HCT116 (cell line): ENCODE measurements around the gene TMEM164. TPM values are rescaled to one million over a fixed set of nuclear protein-coding genes. Genes with fewer than 3 reads are reported as not detected.

Source experiments
- ATAC-seq: fragments of 200-7000 bp; cut with Tn5 transposase; 2 replicates; pipeline ENCODE4 v1.9.1; 2020; ENCODE audit warnings: mild to moderate bottlenecking, moderate library complexity
- BruUV-seq: library from RNA; stranded (reverse); fragments of 400-500 nt; replicated peaks from 2 replicates; lab custom pipeline; 2021; lab: Mats Ljungman, UMichigan
- CTCF ChIA-PET: fragments of 300-600 bp; sonication (Branson Sonifier 250); formaldehyde crosslinking; loops from one replicate; lab custom pipeline; 2021; ENCODE audit warnings: antibody characterized with exemption; lab: Charles Lee
- POLR2A ChIA-PET: fragments of 300-600, 350-600 bp; sonication (Branson Sonifier 250); formaldehyde crosslinking; loops from one replicate; lab custom pipeline; 2021; ENCODE audit warnings: antibody characterized with exemption; lab: Charles Lee
- RAD21 ChIA-PET, 2 experiments: fragments of 300-600 bp; sonication (Branson Sonifier 250); formaldehyde crosslinking; loops; one replicate each; lab custom pipeline; 2023; ENCODE audit warnings: low total read pairs in 2 of 2; ENCODE audit not compliant: uncharacterized antibody in 2 of 2, unreplicated experiment in 2 of 2, low non-redundant PET in 1 of 2; lab: Charles Lee
- DNase-seq: peaks from one replicate; pipeline ENCODE4 v3.0.0-alpha.2; 2010; ENCODE audit warnings: low read depth, low spot score
- H2AFZ ChIP-seq: fragments of 200-600 bp; shearing (Covaris generic), sonication (generic); 2 replicates; pipeline ENCODE4 v1.6.1; 2017; ENCODE audit warnings: low read depth, mixed run types, mixed read lengths, antibody characterized with exemption, low read length; ENCODE audit not compliant: poor library complexity, severe bottlenecking
- H3K27ac ChIP-seq: 2 replicates; pipeline ENCODE4 v1.5.1; 2012; ENCODE audit warnings: low read depth, low read length
- H3K27me3 ChIP-seq: fragments of 200-600 bp; sonication (generic); 2 replicates; pipeline ENCODE4 v1.6.1; 2016; ENCODE audit warnings: mixed run types, low read length, mixed read lengths; ENCODE audit not compliant: insufficient read depth
- H3K36me3 ChIP-seq, 2 experiments: fragments of 200-500 bp in 1 of 2; fragments of 200-600 bp in 1 of 2; sonication (Bioruptor generic) in 1 of 2; sonication (generic) in 1 of 2; 2 replicates each; pipeline versions ENCODE4 v1.5.1 to v1.6.1; 2014 to 2016; ENCODE audit warnings: low read length in 2 of 2, inconsistent platforms in 1 of 2, mixed read lengths in 1 of 2, mixed run types in 1 of 2; ENCODE audit not compliant: insufficient read depth in 2 of 2, control insufficient read depth in 1 of 2
- H3K4me1 ChIP-seq, 2 experiments: fragments of 200-600 bp in 1 of 2; sonication (generic) in 1 of 2; 2 replicates each; pipeline versions ENCODE4 v1.5.1 to v1.6.1; 2012 to 2017; ENCODE audit warnings: low read length in 2 of 2, inconsistent platforms in 1 of 2, mild to moderate bottlenecking in 1 of 2, mixed read lengths in 1 of 2, mixed run types in 1 of 2, moderate library complexity in 1 of 2; ENCODE audit not compliant: insufficient read depth in 2 of 2, control insufficient read depth in 1 of 2
- H3K4me2 ChIP-seq: fragments of 200-600 bp; sonication (generic); 2 replicates; pipeline ENCODE4 v1.6.1; 2017; ENCODE audit warnings: mixed run types, low read length, mixed read lengths
- H3K4me3 ChIP-seq, 2 experiments: fragments of 200-600 bp in 1 of 2; sonication (generic) in 1 of 2; replicated peaks in 1 of 2; 2 replicates each; pipeline ENCODE4 v1.5.1; 2011 to 2016; ENCODE audit warnings: low read length in 2 of 2, control low read depth in 1 of 2, low read depth in 1 of 2, mild to moderate bottlenecking in 1 of 2, mixed read lengths in 1 of 2, mixed run types in 1 of 2
- H3K79me2 ChIP-seq: fragments of 200-600 bp; sonication (generic); 2 replicates; pipeline ENCODE4 v1.6.1; 2017; ENCODE audit warnings: mild to moderate bottlenecking, mixed run types, low read length, moderate library complexity, mixed read lengths; ENCODE audit not compliant: insufficient read depth
- H3K9ac ChIP-seq: fragments of 200-600 bp; sonication (generic); 2 replicates; pipeline ENCODE4 v1.6.1; 2016; ENCODE audit warnings: low read length, mixed read lengths
- H3K9me2 ChIP-seq: fragments of 200-600 bp; sonication (generic), shearing (Covaris generic); 2 replicates; pipeline ENCODE4 v1.6.1; 2017; ENCODE audit warnings: mixed run types, mild to moderate bottlenecking, moderate library complexity; ENCODE audit not compliant: insufficient read depth
- H3K9me3 ChIP-seq, 2 experiments: fragments of 200-500 bp in 1 of 2; fragments of 200-600 bp in 1 of 2; sonication (Bioruptor generic) in 1 of 2; sonication (generic) in 1 of 2; 2 replicates each; pipeline ENCODE4 v1.6.1; 2014 to 2017; ENCODE audit warnings: low read length in 2 of 2, mixed read lengths in 2 of 2, inconsistent platforms in 1 of 2, low read depth in 1 of 2, mild to moderate bottlenecking in 1 of 2, mixed run types in 1 of 2, moderate library complexity in 1 of 2; ENCODE audit not compliant: control insufficient read depth in 1 of 2, insufficient read depth in 1 of 2
- H4K20me1 ChIP-seq: fragments of 200-600 bp; sonication (generic), shearing (Covaris generic); 2 replicates; pipeline ENCODE4 v1.6.1; 2017; ENCODE audit warnings: mixed run types, mild to moderate bottlenecking, moderate library complexity; ENCODE audit not compliant: insufficient read depth
- CEBPB ChIP-seq: IDR thresholded peaks from 2 replicates; pipeline ENCODE4 v1.6.1; 2012; ENCODE audit warnings: low read depth
- ELF1 ChIP-seq: IDR thresholded peaks from 2 replicates; pipeline ENCODE4 v1.6.1; 2012; ENCODE audit warnings: low read depth, borderline replicate concordance
- POLR2AphosphoS5 ChIP-seq: IDR thresholded peaks from 2 replicates; pipeline ENCODE4 v1.6.1; 2011; ENCODE audit warnings: mild to moderate bottlenecking, low read depth, low read length, moderate library complexity
- SIN3A ChIP-seq: IDR thresholded peaks from 2 replicates; pipeline ENCODE4 v1.6.1; 2012; ENCODE audit warnings: low read depth
- SRF ChIP-seq: IDR thresholded peaks from 2 replicates; pipeline ENCODE4 v1.6.1; 2012; ENCODE audit warnings: low read depth
- TCF7L2 ChIP-seq: IDR thresholded peaks from 2 replicates; pipeline ENCODE4 v1.7.0; 2011; ENCODE audit warnings: borderline replicate concordance, inconsistent platforms; ENCODE audit not compliant: insufficient read depth, insufficient read length; ENCODE audit errors: extremely low read depth
- intact Hi-C: fragments of 100-400 bp; cut with micrococcal nuclease; formaldehyde crosslinking; loops from 2 replicates; pipeline ENCODE4 v1.10.0; 2022
- total RNA-seq: library from RNA; stranded (reverse); gene quantifications from one replicate; pipeline ENCODE4 v1.2.1, GENCODE V29; 2021; ENCODE audit not compliant: unreplicated experiment
- TF ChIP-seq, protein P1 (sequence below): IDR thresholded peaks from 2 replicates; pipeline ENCODE4 v1.6.1; 2012; ENCODE audit warnings: low read depth
- TF ChIP-seq, protein P2 (sequence below), 3 experiments: fragments of 200-600 bp in 1 of 3; sonication (generic) in 1 of 3; IDR thresholded peaks in 2 of 3; conservative IDR thresholded peaks in 1 of 3; 2 replicates each; pipeline ENCODE4 v1.5.1; 2012 to 2017; ENCODE audit warnings: low read depth in 2 of 3, low read length in 2 of 3, antibody characterized with exemption in 1 of 3, borderline replicate concordance in 1 of 3, control low read depth in 1 of 3, mild to moderate bottlenecking in 1 of 3, mixed read lengths in 1 of 3, mixed run types in 1 of 3, moderate library complexity in 1 of 3; ENCODE audit not compliant: insufficient read depth in 1 of 3
- TF ChIP-seq, protein P3 (sequence below): IDR thresholded peaks from 2 replicates; pipeline ENCODE4 v1.6.1; 2011; ENCODE audit warnings: mild to moderate bottlenecking, low read length, moderate library complexity; ENCODE audit not compliant: insufficient replicate concordance; ENCODE audit errors: extremely low read depth

TMEM164 gene
- total RNA-seq, 1 experiment from 2014 or later, result 18.7 TPM

DNA sequence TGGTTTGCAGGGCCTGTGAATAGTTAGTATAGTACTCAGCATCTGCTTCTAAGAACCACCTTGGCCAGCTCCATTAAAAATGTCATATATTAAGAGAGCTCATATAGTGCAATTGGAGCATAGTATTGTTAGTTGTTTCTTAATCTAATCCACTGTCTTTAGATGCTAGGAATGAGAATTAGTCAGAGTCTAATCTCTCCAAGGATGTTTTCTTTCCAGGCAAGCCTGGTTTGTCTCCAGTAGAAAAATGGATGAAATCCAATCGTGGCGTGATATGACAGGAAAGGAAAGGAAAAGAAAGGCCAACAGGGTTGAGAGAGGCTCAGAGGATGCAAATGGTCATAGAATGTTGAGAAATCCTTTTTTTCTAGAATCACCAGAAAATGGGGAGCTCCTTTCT, 15.0 kb upstream of the TMEM164 start:
- CTCF ChIA-PET, result interaction anchor here (0.7 kb wide), 1 partner anchor 151 kb away, joined by 3 read pairs; no protein-coding TSS in a partner anchor
- no peak for TF ChIP-seq SIN3A
- no peak for TF ChIP-seq ELF1
- TF ChIP-seq POLR2AphosphoS5, result no peak
- TF ChIP-seq, protein P1, sequence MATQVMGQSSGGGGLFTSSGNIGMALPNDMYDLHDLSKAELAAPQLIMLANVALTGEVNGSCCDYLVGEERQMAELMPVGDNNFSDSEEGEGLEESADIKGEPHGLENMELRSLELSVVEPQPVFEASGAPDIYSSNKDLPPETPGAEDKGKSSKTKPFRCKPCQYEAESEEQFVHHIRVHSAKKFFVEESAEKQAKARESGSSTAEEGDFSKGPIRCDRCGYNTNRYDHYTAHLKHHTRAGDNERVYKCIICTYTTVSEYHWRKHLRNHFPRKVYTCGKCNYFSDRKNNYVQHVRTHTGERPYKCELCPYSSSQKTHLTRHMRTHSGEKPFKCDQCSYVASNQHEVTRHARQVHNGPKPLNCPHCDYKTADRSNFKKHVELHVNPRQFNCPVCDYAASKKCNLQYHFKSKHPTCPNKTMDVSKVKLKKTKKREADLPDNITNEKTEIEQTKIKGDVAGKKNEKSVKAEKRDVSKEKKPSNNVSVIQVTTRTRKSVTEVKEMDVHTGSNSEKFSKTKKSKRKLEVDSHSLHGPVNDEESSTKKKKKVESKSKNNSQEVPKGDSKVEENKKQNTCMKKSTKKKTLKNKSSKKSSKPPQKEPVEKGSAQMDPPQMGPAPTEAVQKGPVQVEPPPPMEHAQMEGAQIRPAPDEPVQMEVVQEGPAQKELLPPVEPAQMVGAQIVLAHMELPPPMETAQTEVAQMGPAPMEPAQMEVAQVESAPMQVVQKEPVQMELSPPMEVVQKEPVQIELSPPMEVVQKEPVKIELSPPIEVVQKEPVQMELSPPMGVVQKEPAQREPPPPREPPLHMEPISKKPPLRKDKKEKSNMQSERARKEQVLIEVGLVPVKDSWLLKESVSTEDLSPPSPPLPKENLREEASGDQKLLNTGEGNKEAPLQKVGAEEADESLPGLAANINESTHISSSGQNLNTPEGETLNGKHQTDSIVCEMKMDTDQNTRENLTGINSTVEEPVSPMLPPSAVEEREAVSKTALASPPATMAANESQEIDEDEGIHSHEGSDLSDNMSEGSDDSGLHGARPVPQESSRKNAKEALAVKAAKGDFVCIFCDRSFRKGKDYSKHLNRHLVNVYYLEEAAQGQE, result no peak
- no peak for TF ChIP-seq SRF
- TF ChIP-seq, protein P2, sequence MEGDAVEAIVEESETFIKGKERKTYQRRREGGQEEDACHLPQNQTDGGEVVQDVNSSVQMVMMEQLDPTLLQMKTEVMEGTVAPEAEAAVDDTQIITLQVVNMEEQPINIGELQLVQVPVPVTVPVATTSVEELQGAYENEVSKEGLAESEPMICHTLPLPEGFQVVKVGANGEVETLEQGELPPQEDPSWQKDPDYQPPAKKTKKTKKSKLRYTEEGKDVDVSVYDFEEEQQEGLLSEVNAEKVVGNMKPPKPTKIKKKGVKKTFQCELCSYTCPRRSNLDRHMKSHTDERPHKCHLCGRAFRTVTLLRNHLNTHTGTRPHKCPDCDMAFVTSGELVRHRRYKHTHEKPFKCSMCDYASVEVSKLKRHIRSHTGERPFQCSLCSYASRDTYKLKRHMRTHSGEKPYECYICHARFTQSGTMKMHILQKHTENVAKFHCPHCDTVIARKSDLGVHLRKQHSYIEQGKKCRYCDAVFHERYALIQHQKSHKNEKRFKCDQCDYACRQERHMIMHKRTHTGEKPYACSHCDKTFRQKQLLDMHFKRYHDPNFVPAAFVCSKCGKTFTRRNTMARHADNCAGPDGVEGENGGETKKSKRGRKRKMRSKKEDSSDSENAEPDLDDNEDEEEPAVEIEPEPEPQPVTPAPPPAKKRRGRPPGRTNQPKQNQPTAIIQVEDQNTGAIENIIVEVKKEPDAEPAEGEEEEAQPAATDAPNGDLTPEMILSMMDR (IDR thresholded peaks at IDR 0.05 in 2 of 3, conservative IDR thresholded peaks at IDR 0.05 in 1 of 3; ENCODE audit: borderline replicate concordance in 1 of 3, insufficient read depth in 1 of 3, low read depth in 2 of 3, low read length in 2 of 3), result no peak
- no peak for TF ChIP-seq TCF7L2
- TF ChIP-seq, protein P3, sequence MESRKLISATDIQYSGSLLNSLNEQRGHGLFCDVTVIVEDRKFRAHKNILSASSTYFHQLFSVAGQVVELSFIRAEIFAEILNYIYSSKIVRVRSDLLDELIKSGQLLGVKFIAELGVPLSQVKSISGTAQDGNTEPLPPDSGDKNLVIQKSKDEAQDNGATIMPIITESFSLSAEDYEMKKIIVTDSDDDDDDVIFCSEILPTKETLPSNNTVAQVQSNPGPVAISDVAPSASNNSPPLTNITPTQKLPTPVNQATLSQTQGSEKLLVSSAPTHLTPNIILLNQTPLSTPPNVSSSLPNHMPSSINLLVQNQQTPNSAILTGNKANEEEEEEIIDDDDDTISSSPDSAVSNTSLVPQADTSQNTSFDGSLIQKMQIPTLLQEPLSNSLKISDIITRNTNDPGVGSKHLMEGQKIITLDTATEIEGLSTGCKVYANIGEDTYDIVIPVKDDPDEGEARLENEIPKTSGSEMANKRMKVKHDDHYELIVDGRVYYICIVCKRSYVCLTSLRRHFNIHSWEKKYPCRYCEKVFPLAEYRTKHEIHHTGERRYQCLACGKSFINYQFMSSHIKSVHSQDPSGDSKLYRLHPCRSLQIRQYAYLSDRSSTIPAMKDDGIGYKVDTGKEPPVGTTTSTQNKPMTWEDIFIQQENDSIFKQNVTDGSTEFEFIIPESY, result no peak
- TF ChIP-seq CEBPB, result no peak
- Histone ChIP-seq H2AFZ (no peak overlapping the region), H3K9ac (no peak overlapping the region), H4K20me1 (no peaks in the 10 kb centered on the region), H3K4me1 (no peaks in the 10 kb centered on the region), H3K4me3 (no peak overlapping the region), H3K4me2 (no peak overlapping the region), H3K9me2 (no peaks in the 10 kb centered on the region), H3K36me3 (no peaks in the 10 kb centered on the region), H3K79me2 (no peaks in the 10 kb centered on the region), H3K9me3 (no peaks in the 10 kb centered on the region), H3K27me3 (no peaks in the 10 kb centered on the region), H3K27ac (no peak overlapping the region)
- RAD21 ChIA-PET, result no interaction called here
- POLR2A ChIA-PET, result no interaction called here
- intact Hi-C loops, result no loop called here
- DNase-seq (no peak), ATAC-seq (no peak)
- no TSS peak for BruUV-seq
